ENCODE measurements around the gene HSP90B1. TPM values are rescaled to one million over a fixed set of nuclear protein-coding genes. Genes with fewer than 3 reads are reported as not detected.

The HSP90B1 gene
- total RNA-seq, 4 donors from 2014 or later: 174 to 199 (median 191) TPM

DNA sequence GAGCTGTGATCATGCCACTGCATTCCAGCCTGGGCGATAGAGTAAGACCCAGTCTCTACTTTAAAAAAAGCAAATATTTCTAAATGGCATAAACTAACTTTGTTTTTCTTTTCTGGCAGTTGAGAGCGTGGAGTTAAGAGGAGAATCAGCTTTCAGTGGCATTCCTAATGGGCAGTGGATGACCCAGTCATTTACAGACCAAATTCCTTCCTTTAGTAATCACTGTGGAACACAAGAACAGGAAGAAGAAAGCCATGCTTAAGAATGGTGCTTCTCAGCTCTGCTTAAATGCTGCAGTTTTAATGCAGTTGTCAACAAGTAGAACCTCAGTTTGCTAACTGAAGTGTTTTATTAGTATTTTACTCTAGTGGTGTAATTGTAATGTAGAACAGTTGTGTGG lies 56.6 kb downstream of the HSP90B1 start:
- TF ChIP-seq EP300 (IDR thresholded peaks at IDR 0.05) (no peak), POLR2A (IDR thresholded peaks at IDR 0.05; ENCODE audit: low read depth) (no peak), POLR2AphosphoS5 (IDR thresholded peaks at IDR 0.05) (no peak)
- TF ChIP-seq, protein P1, sequence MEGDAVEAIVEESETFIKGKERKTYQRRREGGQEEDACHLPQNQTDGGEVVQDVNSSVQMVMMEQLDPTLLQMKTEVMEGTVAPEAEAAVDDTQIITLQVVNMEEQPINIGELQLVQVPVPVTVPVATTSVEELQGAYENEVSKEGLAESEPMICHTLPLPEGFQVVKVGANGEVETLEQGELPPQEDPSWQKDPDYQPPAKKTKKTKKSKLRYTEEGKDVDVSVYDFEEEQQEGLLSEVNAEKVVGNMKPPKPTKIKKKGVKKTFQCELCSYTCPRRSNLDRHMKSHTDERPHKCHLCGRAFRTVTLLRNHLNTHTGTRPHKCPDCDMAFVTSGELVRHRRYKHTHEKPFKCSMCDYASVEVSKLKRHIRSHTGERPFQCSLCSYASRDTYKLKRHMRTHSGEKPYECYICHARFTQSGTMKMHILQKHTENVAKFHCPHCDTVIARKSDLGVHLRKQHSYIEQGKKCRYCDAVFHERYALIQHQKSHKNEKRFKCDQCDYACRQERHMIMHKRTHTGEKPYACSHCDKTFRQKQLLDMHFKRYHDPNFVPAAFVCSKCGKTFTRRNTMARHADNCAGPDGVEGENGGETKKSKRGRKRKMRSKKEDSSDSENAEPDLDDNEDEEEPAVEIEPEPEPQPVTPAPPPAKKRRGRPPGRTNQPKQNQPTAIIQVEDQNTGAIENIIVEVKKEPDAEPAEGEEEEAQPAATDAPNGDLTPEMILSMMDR (IDR thresholded peaks at IDR 0.05): no peak
- no peak for DNase-seq (ENCODE audit: extremely low spot score)
- no peak overlapping the region for H3K27ac ChIP-seq (replicated peaks in 1 of 4)
- no peaks in the 10 kb centered on the region for H3K27me3 ChIP-seq
- no peaks in the 10 kb centered on the region for H3K4me1 ChIP-seq
- peaks cover 44 to 79% (median 64%) of the 10 kb centered on the region in 4 donors for H3K36me3 ChIP-seq
- H3K9me3 ChIP-seq: no peaks in the 10 kb centered on the region
- intact Hi-C loops (cut with DNase I): no loop called here
- WGBS: 53% methylated on average over 2 of the region's 2 CpGs
- no peak overlapping the region for H3K4me3 ChIP-seq

DNA sequence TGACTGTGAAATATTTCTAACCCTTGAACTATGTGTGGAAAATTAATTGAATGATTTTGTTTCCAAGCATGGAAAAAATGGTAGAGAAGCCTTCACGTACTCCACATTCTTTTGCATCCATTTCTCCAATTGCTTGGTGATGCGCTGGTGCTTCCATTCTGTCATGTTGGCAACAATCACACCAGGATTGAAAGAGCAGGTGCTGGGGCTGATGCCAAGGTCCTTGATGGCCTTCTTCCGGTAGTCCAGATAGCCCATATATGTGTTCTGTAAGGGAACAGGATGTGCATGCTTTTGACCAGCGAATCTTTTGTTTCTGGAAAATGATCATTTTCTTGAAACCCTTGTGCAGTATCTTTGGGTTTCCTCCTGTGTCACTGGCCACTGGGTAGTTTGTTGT lies 64.0 kb downstream of the HSP90B1 start:
- TF ChIP-seq, protein P1 (IDR thresholded peaks at IDR 0.05): no peak
- no peak for TF ChIP-seq POLR2AphosphoS5 (IDR thresholded peaks at IDR 0.05)
- no peak for TF ChIP-seq EP300 (IDR thresholded peaks at IDR 0.05)
- no peak for TF ChIP-seq POLR2A (IDR thresholded peaks at IDR 0.05; ENCODE audit: low read depth)
- H3K9me3 ChIP-seq: no peaks in the 10 kb centered on the region
- WGBS: 93% methylated on average over 4 of the region's 4 CpGs
- DNase-seq (ENCODE audit: extremely low spot score): no peak
- no peaks in the 10 kb centered on the region for H3K27me3 ChIP-seq
- no peak overlapping the region for H3K4me3 ChIP-seq
- no peak overlapping the region for H3K27ac ChIP-seq (replicated peaks in 1 of 4)
- intact Hi-C loops (cut with DNase I): no loop called here
- peaks cover 0 to 16% (median 9%) of the 10 kb centered on the region in 4 donors for H3K36me3 ChIP-seq
- H3K4me1 ChIP-seq: peaks cover 0 to 5% (median 0%) of the 10 kb centered on the region in 4 donors

DNA sequence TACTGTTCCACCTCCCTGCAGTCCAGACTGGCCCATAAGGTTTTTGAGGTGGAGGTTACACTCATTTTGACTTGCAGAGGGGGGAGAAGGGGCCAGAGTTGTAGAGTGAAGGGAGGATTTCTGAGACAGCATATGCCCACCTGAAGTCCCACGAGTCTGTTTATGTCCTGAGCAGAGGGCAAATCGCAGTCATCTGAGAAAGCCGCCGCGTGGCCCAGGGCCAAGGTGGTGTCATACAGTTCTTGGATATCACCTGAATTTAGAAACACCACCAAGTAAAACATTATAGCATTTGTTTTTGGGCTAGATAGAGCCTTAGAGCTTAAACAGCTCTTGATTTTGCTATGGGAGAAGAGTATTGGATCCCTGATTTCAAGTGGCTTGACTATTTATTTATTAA lies 66.4 kb downstream of the HSP90B1 start:
- DNase-seq (ENCODE audit: extremely low spot score): no peak
- Histone ChIP-seq H3K36me3 (no peaks in the 10 kb centered on the region), H3K27me3 (no peaks in the 10 kb centered on the region), H3K9me3 (no peaks in the 10 kb centered on the region), H3K4me3 (no peak overlapping the region), H3K4me1 (peaks cover 0 to 5% (median 0%) of the 10 kb centered on the region in 4 donors), H3K27ac (replicated peaks in 1 of 4) (no peak overlapping the region)
- WGBS: 83% methylated on average over 5 of the region's 5 CpGs
- intact Hi-C loops (cut with DNase I): no loop called here
- no peak for TF ChIP-seq POLR2A (IDR thresholded peaks at IDR 0.05; ENCODE audit: low read depth)
- no peak for TF ChIP-seq POLR2AphosphoS5 (IDR thresholded peaks at IDR 0.05)
- no peak for TF ChIP-seq EP300 (IDR thresholded peaks at IDR 0.05)
- TF ChIP-seq, protein P1 (IDR thresholded peaks at IDR 0.05): no peak

DNA sequence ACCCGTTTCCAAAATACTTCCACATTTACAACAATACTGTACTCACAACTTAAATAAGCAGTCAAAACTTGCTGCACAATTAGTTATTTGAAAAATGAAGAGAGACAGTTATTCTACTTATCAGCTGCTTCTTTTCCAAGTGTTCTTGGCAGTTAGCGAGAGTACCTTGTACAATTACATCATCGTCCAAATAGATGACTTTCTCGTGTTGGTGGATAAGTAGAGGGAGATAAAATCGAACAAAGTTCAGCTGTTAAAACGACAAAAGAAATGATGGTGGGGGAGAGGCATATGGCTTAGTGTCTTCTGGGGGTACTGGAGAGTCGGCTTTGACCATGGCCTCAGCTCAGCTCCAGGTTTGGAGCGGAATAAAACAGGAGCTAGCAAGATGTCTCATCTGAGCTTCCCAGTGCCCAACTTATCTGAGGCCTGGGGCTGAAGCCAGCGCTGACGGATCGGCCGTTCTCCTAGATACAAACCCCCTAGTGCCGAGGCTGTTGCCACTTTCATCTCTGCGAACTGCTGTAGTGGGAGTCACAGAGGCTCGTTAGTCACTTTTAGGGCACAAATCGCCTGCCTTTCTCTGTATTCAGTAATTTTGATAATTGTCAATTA lies 67.2 kb downstream of the HSP90B1 start:
- Histone ChIP-seq H3K27me3 (no peaks in the 10 kb centered on the region), H3K36me3 (no peaks in the 10 kb centered on the region), H3K9me3 (no peaks in the 10 kb centered on the region), H3K4me3 (peak overlapping the region in 3 of 4 donors; percentile 5 to 21 (median 5)), H3K27ac (replicated peaks in 1 of 4) (peak overlapping the region in 3 of 4 donors; percentile 6 to 33 (median 29)), H3K4me1 (peaks cover 0 to 5% (median 0%) of the 10 kb centered on the region in 4 donors)
- no peak for DNase-seq (ENCODE audit: extremely low spot score)
- WGBS: 69% methylated on average over 16 of the region's 16 CpGs
- TF ChIP-seq, protein P1 (IDR thresholded peaks at IDR 0.05): no peak
- TF ChIP-seq POLR2AphosphoS5 (IDR thresholded peaks at IDR 0.05): peak in 1 of 2 donors; percentile 8
- intact Hi-C loops (cut with DNase I): no loop called here

Other genes with a start within 250 kb of the HSP90B1 start
- gene NT5DC3, start 89.2 kb upstream of the HSP90B1 start, total RNA-seq: 100 to 1,000 TPM; 169 to 275 (median 195) TPM
- 10 to 100 TPM; 13.7 to 16.4 (median 14.1) TPM for gene TDG, start 35.5 kb downstream of the HSP90B1 start, total RNA-seq
- gene GLT8D2, start 119.8 kb downstream of the HSP90B1 start, total RNA-seq: 10 to 100 TPM in 3 of 4 donors, 1 to 10 TPM in 1; 7.1 to 13.6 (median 11.0) TPM
- gene HCFC2, start 134.1 kb downstream of the HSP90B1 start, total RNA-seq: 10 to 100 TPM; 22.9 to 37.0 (median 29.5) TPM
- gene NFYB, start 207.8 kb downstream of the HSP90B1 start, total RNA-seq: 10 to 100 TPM; 67.7 to 90.9 (median 82.4) TPM